Sciatic nerve (tissue), 2 donors: ENCODE measurements around the gene NDUFA13. TPM values are rescaled to one million over a fixed set of nuclear protein-coding genes. Genes with fewer than 3 reads are reported as not detected.

Experiments
- ATAC-seq: fragments of 200-7000 bp; cut with Tn5 transposase; one replicate; pipeline ENCODE4 v1.9.1; 2020; ENCODE audit warnings: mild to moderate bottlenecking, moderate library complexity
- DNase-seq: peaks from one replicate; pipeline ENCODE4 v3.0.0-alpha.2; 2020; ENCODE audit warnings: low spot score
- intact Hi-C: fragments of 100-400 bp; cut with DNase I; formaldehyde crosslinking; loops from one replicate; pipeline ENCODE4 v1.14.2; 2022
- total RNA-seq: library from RNA; stranded (reverse); fragmentation: NEBNext Ultra II Directional; extraction: Animal tissue kit (Norgen Biotek cat#: 25700); gene quantifications from one replicate; pipeline ENCODE4 v1.2.1, GENCODE V29; 2021
- donor health status: DM: no; HTN: no; CAD: no.
- donor health status: DM: no; HTN: no; CAD: no.

NDUFA13 gene
- total RNA-seq, 1 donor from 2014 or later = 206 TPM

DNA sequence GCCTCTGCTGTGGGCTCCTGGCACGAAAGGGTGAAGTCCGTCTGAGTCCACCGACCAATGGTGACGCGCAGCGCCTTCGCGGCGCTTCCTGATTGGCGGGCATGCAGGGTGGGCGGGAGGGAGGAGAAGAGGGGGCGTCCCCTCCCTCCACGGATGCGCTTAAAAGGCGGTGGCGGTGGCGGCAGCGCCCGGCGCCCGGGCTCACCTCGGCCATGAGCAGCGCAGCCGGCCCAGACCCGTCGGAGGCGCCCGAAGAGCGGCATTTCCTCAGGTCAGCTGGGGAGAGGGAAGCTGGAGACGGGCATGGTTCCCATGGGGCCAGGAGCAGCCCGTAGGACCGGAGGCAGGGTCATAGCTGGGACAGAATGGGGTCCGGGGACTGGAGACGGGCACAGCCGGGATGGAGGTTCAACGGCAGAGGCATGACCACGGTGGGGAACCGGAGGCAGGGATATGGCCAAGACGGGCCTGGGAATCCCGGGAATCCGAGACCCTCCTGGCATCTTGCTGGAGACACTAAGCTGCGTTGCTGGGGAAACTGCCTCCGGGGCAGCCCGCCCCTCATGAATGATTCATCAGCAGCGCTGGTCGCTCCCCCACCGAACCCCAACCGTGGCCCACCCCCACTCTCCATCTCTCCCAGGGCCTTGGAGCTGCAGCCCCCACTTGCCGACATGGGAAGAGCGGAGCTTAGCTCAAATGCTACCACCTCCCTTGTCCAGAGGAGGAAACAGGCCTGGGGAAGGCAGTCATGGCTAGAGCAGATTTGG is 12.9 kb downstream of the NDUFA13 start, which contains the start of gene YJEFN3:
TSS of gene YJEFN3 (plus strand) at position 191 of the 770 bp plus-strand sequence. CDS start at position 213, 22 bp downstream.
- intact Hi-C loops = no loop called here
- ATAC-seq (no peak), DNase-seq (no peak)

DNA sequence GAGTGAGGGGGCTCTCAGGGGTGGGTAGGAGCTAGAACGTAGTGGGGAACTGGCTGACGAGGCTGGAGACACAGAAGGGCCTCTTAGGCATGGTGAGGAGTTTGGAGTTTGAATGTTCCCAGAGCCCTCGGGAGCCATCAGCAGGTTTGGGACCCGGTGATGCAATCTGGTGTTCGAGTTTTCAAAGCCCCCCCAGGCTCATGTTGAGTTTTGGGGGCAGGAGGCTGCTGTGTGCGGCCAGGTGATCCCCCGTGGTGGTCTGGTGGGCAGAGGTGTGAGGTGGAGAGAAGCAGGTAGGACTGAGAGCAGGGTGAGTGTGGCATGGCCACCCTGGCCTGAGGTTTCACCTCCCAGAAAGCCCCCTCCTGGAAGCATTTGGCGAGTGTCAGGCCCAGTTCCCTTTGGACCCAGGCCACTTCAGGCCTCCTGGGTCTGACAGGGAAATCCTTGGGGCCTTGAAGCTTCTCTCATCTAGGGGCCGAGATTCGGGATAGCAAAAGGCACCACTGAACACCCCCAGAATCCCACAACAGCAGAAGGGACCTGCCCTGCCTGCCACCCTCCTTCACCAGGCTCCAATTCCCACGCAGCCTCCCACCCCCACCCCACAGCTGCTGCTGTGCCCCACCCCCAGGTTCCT is 13.9 kb downstream of the NDUFA13 start:
- DNase-seq (no peak), ATAC-seq (no peak)
- intact Hi-C loops = no loop called here

DNA sequence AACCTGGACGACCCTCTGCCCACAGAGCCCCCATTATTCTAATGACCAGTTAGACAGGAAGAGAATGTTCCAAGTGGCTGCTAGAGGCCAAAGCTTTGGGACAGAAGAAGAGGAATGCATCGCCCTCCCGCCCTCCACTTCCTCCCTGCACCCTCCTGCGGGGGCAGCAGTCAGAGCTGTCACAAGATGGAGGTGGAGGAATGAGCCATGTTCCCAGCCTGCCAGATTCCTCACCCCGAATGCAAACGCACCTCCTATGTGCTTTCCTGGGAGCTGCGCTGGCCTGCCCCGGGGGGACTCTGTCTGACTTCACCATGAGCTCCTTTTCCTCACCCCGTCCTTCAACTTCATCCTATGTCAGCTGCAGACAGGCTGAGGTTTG is 14.4 kb downstream of the NDUFA13 start:
- intact Hi-C loops = no loop called here
- DNase-seq (no peak), ATAC-seq (no peak)

DNA sequence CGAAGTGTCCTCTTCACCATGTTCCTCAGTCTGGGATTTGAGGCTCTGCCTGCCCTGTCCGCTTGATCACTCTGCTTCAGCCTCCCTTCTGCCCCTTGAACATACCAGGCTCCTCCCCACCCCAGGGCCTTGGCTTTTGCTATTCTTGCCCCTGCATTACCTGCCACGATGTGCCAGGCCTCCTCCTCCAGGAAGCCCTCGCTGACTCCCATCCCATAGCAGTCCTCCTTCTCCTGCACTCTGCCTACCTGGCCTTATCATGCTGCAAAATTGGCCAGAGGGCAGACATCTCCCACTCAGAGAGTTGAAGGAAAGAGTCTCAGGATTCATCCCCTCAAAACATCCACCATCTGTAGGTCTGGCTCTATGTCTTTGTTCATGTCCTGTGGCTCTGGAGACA is 14.9 kb downstream of the NDUFA13 start:
- no peak for ATAC-seq
- no peak for DNase-seq
- intact Hi-C loops = no loop called here

DNA sequence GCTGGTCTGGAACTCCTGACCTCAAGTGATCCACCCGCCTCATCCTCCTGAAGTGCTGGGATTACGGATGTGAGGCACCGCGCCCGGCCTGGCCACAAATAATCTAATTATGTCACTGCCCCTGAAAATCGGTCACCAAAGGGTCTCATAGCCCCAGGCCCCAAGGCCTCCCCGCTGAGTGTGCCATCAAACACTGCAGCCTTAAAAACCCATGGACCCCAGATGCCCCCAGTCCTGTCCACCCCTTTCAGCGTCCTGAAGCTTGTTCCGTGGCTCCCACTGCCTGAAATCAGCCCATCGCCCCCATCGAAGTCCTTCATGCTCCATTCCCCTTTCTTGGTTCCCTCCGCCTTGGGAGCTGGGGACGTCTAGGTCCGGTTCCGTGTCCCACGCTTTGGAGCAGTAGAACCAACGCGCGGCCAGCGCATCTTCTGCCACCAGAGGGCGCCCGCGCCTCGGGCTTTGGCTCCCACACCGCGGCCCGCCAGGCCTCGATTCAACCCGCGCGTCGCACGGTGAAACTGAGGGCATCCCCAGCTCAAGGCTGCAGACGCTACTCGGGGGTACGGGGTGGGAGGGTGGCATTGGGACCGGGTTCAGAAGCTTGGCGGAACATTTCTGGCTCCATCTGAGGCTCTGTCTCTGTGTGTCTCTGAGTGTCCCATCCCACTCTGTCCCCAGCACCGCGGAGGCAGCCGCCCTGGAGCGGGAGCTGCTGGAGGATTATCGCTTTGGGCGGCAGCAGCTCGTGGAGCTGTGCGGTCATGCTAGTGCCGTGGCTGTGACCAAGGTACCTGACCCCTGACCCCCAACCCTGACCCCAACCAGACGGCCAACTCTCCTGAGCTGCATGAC is 16.2 kb downstream of the NDUFA13 start:
- ATAC-seq = peak; percentile 88
- DNase-seq = peak; percentile 95
- intact Hi-C loops = loop anchor here (2.0 kb wide), 1 partner anchor 111 kb away; the partner anchor contains the start of gene GMIP

DNA sequence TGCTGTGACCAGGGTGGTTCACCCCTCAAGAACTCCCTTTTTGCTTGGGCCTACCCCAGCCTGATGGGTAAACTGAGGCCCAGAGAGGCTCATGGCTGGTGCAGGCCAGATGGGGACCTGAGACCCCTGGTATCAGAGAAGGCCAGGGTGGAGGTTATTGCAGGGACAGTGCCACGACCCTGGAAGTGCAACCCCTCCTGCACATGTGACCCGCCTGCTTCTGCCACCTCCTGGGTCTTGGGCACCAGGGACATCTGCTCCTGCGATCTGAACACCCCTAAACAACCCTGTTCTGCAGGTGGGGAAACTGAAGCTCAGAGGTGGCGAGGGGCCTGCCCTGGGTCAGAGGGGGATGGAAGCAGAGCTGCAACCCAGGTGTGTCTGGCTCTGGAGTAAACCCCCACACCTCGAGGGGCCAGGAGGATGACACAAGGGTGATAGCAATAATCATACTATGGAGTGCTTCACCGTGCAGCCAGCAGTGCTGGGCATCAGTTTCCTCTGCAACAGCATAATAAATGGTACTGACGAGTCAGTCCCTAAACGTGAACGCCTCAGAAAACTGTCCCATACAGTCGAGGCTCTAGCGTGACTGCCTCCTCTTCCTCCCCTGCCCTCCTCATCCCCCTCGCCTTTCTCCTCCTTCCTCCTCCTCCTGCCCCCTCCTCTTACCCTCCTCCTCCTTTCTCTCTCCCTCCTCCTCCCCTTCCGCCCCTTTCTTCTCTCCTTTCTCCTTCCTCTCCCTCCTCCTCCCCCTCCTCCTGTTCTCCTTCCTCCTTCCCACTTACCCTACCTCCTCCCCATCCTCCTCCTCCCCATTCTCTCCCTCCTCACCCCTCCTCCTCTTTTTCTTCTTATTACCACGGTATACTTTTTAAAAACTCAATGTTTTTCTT is 17.0 kb downstream of the NDUFA13 start:
- ATAC-seq (no peak), DNase-seq (no peak)
- intact Hi-C loops = loop anchor here (2.0 kb wide), 1 partner anchor 110 kb away; the partner anchor contains the start of gene GMIP

DNA sequence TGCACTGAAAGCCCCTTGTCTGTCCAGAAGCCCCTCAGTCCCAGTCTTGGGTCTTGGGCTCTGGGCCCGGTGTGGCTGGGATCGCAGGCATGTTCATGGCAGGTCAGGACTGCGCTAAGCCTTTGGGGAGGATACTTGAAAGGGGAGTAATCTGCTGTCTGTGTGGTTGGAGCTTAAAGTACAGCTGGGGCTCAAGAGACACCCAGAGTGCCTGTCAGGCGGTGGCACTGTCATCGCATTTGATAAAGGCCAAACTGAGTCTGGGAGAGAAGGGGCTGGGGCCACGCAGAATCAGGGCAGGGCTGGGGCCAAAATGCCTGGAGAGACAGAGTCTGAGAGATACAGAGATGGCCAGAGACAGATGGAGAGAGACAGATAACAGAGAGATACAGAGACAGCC is 17.8 kb downstream of the NDUFA13 start:
- DNase-seq (no peak), ATAC-seq (no peak)
- intact Hi-C loops = loop anchor here (2.0 kb wide), 1 partner anchor 109 kb away; the partner anchor contains the start of gene GMIP

DNA sequence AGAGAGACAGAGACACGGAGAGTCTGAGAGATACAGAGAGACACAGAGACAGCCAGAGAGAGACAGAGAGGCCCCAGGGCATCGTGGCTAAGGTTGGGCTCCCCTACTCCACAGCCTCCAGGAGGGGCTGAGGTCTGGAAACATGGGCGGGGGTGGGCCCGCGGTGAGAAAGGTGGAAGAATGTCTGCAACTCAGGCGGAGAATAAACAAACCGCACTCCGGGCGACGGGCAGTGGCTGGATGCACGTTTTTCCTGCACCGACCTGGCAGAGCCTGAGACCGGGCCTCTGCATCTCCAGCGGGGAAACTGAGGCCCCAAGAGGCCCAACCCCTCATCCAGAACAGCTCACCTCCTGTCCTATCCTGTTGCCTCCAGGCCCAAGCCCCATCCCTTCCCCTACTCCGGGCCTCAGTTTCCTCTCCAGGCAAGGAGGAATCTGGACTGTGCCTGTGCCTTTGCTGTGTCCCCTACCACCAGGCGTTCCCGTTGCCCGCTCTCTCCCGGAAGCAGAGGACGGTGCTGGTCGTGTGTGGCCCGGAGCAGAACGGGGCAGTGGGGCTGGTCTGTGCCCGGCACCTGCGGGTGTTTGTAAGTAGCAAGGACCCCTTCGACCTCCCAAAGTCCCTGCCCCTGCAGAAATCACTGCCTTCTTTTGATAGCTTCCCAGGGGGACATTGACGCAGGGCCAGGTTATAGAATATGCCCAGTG is 18.7 kb downstream of the NDUFA13 start:
- ATAC-seq (no peak), DNase-seq (no peak)
- intact Hi-C loops = loop anchor here (5.0 kb wide), 1 partner anchor 423 kb away; no protein-coding TSS in a partner anchor

DNA sequence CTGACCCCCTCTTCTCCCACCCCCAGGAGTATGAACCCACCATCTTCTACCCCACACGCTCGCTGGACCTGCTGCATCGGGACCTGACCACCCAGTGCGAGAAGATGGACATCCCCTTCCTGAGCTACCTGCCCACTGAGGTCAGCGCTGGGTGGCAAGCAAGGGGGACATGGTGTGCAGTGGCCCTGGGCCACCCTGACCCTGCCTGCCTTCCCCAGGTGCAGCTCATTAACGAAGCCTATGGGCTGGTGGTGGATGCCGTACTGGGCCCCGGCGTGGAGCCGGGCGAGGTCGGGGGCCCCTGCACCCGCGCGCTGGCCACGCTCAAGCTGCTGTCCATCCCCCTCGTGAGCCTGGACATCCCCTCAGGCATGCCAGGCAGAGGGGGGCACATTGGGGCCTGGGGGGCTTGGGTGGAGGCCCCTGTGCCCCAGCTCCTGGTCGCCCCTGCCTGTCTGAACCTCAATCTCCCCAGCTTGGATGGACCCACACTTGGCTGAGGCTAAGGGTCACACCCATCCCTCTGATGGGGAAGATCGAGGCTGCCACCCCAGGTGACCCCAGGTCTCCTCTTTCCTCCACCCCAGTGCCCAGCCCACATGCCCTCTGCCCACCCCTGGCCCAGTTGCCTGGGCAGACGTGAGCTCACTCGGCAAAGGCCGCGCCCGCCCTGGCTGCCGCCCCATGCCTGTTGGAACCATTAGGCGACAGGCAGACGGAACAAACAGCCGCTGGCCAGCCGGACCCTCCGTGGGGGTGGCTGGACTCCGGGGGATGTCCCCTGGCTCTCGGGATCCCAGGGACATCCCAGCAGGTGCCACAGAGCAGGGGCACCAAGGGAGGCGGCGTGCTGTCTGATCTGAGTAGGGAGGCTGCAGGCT is 19.5 kb downstream of the NDUFA13 start:
- intact Hi-C loops = loop anchor here (5.0 kb wide), 1 partner anchor 422 kb away; no protein-coding TSS in a partner anchor
- DNase-seq (no peak), ATAC-seq (no peak)

DNA sequence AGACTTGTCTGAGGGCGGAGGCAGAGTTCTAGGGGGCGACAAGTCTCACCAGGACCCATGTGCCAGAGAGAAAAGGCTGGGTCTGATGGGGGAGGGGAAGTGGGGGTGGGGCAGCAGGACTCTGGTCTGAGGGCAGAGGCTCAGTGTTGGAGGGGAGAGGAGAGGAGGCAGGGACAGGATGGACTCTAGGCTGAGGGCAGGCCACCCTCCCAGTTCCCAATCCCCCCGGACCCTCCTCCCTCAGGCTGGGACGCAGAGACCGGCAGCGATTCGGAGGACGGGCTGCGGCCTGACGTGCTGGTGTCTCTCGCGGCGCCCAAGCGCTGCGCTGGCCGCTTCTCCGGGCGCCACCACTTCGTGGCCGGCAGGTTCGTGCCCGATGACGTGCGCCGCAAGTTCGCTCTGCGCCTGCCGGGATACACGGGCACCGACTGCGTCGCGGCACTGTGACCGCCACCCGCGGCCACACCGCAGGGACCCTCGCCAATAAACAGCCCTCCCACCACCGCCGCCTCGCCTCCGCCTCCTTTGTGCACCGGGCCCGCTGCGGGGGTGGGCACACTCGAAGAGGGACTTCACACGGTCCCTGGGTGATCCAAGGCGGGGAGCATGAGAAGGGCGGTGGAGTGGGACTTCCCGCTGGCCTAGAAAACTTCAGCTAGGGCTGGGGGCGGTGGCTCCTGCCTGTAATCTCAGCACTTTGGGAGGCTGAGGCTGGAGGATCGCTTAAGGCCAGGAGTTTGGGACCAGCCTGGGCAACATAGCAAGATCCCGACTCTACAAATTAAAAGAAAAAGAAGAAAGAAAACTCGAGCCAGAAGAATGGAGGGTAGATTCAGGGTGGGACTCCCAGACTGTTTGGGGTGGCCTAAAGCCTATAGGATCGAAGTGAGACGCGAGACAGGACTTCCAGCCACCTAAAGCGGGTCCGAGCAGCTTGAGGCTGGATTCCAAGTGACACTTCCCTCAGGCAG is 21.3 kb downstream of the NDUFA13 start:
- intact Hi-C loops = loop anchor here (5.0 kb wide), 1 partner anchor 420 kb away; no protein-coding TSS in a partner anchor
- ATAC-seq (no peak), DNase-seq (no peak)

DNA sequence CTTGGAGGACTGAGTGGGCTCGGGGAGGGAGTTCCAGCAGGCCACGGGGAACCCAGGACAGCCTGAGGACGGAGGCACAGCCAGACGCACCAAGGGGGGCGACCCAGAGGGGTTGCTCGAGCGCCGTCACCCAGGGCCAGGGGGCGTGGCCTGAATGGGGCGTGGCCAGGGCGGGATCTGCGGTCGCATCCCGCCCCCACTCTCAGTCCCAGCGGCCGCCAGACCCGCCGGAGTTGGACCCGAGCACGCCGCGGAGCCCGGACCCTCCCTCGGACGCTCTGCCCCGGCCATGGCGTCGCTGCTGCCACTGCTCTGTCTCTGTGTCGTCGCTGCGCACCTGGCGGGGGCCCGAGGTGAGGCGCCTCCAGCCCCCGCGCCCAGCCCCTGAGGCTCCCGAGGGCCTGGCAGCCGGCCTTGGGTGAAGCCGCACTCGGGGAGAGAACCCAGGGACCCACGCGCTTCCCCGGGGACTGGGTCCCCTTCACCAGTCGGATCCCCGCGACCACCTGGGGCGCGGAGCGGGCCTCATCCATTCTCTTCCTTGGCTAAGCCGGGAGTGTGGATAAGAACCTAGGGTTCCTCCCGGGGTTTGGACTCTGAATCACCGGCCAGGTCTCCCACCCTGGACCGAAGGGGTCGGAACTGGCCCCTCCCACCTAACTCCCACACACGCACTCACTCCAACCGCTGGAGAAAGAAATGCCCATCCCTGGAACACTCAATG is 22.2 kb downstream of the NDUFA13 start, which contains the start of gene CILP2:
TSS of gene CILP2 (plus strand) at position 205 of the 724 bp plus-strand sequence. CDS start at position 290, 85 bp downstream.
- intact Hi-C loops = loop anchor here (5.0 kb wide), 1 partner anchor 419 kb away; no protein-coding TSS in a partner anchor
- no peak for DNase-seq
- peak; percentile 7 for ATAC-seq

DNA sequence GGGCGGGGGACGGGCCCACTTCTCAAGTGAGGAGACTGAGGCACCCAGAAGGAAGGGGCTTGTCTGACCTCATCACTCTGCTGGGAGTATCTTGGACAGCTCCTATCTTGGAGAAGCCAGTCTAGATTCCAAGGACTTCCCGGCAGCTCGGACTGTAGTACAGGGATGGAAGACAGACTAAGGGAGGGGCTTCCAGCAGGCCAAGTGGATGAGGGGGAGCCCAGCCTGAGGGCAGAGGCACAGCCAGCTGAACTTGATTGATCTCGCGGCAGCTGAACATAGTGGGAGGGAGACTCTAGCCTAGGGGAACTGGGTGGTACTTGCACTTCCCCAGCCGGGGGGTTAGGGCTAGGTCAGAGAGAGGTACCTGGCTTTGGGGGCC is 22.8 kb downstream of the NDUFA13 start:
- DNase-seq (no peak), ATAC-seq (no peak)
- intact Hi-C loops = loop anchor here (5.0 kb wide), 1 partner anchor 419 kb away; no protein-coding TSS in a partner anchor

DNA sequence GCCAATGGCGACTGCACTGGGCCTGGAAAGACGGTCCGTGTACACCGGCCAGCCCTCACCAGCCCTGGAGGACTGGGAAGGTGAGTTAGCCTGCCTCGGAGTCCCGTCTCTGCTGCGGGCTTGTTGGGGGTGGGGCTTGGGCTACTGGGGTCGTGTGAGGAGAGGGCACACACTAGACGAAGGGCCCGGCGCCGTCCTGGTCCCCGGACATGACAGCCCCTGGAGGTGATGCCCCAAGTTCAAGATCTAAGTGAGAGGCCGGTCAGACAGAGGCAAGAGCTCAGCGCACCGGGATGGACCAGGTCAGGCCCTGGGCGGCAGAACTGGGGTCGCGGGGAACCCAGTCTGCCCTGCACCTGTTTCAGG is 23.7 kb downstream of the NDUFA13 start:
- intact Hi-C loops = loop anchor here (5.0 kb wide), 1 partner anchor 418 kb away; no protein-coding TSS in a partner anchor
- ATAC-seq (no peak), DNase-seq (no peak)

DNA sequence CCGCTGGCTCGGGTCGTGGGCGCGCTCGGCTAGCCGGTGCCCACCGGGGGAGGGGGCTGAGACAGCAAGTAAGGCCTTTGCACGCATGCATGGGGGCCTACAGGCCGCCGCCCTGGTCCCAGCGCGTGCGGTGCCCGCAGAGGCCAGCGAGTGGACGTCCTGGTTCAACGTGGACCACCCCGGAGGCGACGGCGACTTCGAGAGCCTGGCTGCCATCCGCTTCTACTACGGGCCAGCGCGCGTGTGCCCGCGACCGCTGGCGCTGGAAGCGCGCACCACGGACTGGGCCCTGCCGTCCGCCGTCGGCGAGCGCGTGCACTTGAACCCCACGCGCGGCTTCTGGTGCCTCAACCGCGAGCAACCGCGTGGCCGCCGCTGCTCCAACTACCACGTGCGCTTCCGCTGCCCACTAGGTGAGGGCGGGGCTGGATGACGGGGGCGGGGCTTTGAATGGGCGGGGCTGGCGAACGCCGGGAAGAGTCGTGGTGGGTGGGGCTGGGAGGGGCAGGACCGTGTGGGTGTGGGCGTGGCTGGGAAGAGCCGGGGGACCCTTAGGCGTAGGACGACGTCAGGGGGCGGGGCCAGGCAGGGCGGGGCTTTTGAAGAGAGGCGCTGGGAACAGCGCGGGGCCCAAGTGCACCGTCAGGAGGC is 24.2 kb downstream of the NDUFA13 start:
- intact Hi-C loops = no loop called here
- DNase-seq (peak; percentile 81), ATAC-seq (peak; percentile 68)
